Jurkat, Clone E6-1 (cell line): ENCODE measurements around the gene GABBR1.
A peak's percentile ranks its signal among the peaks of the same experiment; 100 is the strongest.

Experiments used
- DNase-seq: peaks from one replicate; pipeline ENCODE4 v3.0.0-alpha.2; 2011; ENCODE audit warnings: low read depth, low spot score
- H3K4me3 ChIP-seq: 2 replicates; pipeline ENCODE4 v1.5.1; 2011; ENCODE audit warnings: mild to moderate bottlenecking, low read length, control low read depth, moderate library complexity

Gene GABBR1

DNA sequence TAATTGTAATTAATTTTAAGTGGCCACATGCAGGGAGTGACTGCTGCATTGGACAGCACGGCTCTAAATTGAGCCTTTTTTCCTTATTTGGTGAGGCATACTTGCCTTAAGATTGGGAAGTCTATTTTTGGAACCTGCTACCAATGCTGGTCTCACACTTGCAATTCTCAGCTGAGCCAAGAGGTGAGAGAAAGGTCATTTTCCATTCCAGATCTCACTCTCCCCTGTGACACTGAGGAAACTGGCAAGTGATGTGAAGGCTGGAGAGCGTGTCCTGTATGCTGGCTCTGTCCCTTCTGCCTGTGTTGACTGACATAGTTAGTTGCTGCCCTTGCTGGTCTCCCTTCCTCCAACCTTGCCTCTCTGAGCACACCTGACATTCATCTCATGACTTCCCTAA is 23.2 kb upstream of the GABBR1 start:
- H3K4me3 ChIP-seq = no peak overlapping the region
- no peak for DNase-seq

DNA sequence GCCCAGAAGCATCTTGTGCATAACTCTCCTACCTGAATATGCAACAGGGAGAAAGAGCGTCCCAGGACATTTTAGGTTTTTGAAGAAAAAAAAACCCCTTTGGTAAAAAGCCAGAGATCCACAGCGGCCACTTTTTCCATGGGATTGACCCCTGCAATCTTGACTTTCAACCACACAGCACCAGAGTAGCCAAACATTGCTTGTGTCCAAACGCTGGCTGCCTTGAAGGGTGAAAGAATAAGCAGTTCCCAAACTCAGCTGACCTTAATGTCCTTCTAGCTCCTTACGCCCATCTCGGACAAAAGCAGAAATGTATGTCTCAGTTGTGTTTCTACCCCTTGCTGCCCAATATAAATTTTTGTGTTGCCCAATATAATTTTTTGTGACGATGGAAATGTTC is 22.7 kb upstream of the GABBR1 start:
- no peak overlapping the region for H3K4me3 ChIP-seq
- no peak for DNase-seq

DNA sequence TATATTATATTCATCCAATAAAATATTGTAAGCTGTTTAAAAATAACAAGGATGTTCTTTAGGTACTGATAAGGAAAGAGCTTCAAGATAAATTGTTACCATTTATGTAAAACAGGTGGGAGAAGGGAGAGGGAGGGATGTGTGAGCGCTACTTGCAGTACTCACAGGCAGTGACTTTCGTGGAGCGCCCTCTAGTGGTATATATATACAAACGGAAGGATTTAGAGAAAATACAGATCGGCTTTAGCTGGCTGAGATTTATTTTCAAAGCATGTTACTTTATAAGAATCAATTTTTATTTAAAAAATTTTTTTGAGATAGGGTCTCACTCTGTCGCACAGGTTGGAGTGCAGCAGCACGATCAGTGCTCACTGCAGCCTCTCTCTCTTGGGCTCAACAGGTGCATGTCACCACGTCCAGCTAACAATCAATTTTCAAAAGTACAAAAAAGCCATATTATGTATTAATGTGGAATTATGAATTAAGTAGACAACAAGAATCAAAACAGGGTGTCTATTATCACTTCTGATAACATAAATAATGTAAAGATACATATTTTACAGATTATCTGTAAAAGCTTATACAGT is 20.6 kb upstream of the GABBR1 start:
- no peak overlapping the region for H3K4me3 ChIP-seq
- DNase-seq = peak; percentile 78

DNA sequence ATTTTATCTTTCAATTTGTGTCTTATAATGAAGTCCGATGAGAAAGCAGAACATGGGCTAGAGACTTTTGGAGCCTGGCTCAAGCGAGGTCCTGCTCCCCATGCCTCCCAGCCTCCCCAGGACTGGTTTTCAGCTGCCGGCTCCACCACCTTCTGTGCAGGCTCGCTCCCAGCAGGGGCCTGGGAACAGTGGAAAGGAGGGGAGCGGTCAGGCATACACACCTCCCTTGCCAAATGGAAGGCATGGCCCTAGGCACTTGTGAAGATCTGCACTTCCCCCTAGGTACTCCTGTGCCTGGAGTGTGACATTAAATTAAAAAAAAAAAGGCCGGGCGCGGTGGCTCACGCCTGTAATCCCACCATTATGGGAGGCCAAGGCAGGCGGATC is 19.2 kb upstream of the GABBR1 start:
- H3K4me3 ChIP-seq = no peak overlapping the region
- DNase-seq = no peak

DNA sequence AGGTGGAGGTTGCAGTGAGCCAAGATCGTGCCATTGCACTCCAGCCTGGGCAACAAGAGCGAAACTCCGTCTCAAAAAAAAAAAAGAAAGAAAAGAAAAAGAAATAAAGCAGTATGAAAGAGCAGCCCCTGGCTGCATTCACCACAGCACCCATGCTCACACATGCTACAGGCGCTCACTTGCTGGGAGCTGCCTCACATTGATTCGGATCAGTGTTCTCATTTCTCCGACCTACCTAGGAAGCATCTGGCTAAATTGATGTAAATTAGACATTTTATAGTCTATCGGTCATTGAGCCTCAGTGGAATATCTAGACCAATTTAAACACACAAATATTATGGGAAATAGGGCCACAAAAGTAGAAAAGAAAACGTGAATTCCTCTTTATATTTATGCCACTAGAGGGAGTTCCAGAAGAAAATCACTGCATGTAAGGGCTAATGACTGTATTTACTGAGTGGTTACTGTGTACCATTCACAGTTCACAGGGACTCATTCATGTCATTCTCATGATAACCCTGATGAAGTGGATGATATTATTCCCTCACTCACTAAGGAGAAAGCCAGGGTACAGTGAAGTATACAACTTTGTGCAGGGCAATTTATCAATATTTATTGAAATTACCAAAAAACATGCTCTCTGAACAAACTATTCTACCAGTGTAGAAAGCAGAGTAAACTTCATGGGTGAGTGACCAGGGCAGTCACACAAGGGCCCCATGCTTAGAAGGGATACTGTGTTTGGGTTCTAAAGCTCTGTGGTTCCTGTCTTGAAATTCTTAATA is 18.6 kb upstream of the GABBR1 start:
- H3K4me3 ChIP-seq = no peak overlapping the region
- peak; percentile 42 for DNase-seq

DNA sequence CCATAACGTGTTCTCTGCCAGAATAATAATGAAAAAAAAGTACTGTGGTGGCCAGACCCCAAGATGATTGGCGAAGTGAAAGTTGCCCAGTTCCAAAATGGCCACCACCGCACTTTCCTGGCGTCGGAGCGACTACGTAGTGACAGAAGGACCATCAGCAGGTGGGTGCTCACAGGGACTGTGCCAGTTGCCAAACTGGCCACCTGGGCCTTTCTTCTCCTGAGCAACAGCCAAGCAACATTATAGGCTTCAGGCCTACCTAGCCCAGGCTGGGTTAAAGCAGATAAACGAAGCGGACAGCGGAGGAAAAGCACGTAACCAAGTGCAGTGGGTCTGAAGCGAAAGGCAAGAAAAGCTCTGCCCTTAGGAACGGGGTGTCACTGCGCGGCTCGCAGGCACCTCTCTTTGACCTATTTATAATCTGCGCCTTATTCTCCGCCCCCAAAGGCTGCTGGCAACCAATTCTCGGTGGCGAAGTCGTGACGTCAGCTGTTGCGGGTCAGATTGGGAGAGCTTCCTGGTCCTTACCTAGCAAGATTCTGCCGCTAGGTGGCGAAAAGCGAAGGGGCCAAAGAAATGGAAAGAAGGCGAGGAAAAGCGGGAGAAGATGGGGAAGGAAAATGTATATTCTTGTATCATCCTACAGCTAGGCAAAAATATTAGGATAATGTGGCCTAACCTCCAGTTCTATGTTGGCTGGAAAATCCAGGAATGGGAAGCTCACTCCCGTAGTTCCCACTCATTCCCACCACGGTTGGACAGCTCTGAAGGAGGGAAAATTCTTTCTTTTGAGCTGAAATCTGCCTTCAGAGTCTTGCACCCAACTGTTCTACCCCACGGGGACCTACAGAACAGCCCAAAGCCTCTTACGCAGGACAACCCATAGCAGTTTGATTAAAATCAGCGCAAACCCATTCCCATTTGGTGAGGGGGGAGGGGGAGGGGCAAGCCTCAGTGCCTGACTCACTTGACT is 17.0 kb upstream of the GABBR1 start:
- H3K4me3 ChIP-seq = peak overlapping the region; percentile 71
- DNase-seq = peak; percentile 96

DNA sequence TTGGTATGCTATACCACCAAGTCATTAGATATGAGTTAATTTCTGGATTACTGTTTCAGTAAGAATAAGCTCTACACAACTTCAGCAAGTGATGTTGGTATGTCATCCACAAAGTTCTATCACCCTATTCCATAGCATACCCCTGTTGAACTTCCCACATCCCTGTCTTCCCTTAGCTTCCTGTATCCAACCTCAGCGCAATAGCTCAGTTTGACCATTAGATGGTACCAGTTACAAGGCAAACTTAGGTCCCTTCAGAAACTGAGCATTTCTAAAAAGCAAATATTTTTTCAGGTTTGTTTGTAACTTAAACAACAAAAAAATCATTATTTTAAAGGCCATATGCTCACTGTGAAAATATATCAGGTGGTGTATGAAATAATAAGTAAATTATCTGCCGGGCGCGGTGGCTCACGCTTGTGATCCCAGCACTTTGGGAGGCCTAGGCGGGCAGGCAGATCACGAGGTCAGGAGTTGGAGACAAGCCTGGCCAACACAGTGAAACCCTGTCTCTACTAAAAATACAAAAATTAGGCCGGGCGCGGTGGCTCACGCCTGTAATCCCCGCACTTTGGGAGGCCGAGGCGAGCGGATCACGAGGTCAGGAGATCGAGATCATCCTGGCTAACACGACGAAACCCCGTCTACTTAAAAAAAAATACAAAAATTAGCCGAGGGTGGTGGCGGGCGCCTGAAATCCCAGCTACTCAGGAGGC is 15.1 kb upstream of the GABBR1 start:
- no peak for DNase-seq

DNA sequence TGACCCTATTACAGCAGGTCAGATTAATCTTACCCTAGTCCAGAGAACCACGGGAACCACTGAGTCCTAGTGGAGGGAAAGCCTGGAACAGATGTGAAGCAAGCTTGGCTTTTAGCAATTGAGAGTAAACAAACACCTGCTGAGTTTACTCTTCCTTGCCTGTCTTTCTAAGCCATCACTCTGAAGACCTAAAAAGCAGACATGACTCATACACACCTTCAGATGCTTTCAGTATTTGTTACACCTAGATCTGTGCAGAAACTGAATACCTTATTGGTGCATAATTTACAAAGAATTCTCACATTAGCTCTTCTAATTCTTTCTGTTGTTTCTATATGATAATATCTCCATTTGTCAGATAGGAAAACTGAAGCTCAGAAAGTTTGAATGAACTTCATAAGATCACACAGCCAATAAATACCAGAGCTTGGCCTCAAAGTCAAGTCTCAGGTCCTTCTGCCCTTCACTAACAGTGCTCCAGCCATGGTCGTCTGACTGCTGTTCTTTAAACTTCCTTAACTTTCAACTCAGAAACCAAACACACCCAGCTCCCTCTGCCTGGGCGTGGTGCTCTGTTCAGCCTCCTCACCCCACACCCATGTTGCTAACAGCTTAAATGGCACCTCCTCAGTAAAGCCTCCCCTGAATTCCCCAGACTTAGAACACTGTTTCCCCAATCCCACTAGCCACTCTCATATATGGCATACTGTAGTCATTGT is 8.6 kb upstream of the GABBR1 start:
- DNase-seq = no peak
- no peak overlapping the region for H3K4me3 ChIP-seq

More for the DNA sequence above, 15.1 kb upstream of the GABBR1 start:
- H3K4me3 ChIP-seq = no peak overlapping the region

DNA sequence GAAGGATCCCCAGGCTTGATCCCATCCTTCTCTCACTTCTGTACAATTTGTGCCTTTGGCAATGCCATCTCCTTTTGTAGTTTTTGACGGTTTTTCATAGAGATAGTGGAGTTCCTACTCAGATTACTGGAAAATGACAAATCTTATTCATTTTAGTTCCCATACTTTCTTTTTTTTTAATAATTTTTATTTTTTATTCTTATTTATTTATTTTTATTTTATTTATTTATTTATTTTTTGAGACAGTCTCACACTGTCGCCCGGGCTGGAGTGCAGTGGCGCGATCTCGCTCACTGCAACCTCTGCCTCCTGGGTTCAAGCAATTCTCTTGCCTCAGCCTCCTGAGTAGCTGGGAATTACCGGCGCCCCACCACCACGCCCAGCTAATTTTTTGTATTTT is 4.3 kb upstream of the GABBR1 start:
- DNase-seq = no peak

DNA sequence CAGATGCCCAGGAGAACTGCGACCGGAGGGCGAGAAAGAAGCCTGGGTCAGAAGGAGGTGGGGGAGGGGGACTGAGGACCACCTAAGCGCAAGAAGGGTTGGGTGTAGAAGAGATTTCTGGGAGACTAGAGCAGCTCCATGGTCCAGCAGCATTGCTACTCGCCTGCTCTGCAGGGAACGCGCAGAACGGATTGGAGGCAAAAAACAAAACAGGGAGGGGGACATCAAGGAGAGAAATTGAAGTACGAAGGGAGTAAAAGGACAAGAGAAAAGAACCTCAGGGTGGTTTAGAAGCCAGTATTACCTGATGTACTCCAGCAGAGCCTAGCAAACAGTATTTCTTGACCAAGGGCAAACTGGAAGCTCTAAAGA is 537 bp upstream of the GABBR1 start:
- H3K4me3 ChIP-seq = peak overlapping the region; percentile 59

More for the DNA sequence above, 4.3 kb upstream of the GABBR1 start:
- H3K4me3 ChIP-seq = no peak overlapping the region

DNA sequence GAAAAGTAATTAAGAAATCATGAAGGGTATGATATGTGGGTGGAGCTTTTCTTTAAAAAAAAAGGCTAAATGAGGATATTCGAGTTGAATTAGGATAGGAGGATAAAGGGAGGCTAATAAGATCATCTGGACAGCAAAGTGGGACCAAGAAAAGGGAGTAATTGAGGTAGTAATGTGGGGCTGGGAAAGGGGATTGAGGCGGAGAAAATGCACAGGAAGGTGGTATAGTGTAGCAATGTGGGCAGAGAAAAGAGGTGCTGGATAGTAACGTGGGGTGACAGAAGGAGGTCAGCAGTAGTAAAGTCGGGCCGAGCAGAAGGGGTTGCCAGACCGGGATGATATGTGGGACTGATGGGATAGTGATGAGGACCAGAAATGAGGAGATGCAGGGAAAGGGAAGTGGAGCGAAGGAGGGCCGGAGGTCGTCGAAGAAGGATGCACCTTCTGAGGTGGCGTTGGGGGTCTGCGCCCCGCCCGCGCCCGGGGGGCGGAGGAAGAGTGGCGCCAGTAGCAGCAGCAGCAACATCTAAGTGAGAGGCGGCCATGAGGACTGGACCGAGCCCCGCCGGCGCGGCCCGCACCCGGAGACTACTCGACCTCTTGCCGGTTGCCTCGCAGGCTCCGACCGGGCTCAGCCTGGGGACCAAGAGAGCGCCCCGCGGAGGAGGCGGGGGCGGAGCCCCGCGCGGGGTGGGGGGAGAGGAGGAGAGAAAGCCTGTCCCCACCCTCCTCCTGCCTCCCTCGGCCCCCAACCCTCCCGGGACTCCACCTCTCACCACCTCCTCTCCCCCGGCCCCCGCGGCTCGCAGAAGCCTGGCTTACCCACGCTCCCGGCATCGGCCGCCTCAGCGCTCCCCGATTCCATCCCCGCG is 887 bp downstream of the GABBR1 start:
- peak overlapping the region; percentile 59 for H3K4me3 ChIP-seq
- no peak for DNase-seq

More for the DNA sequence above, 537 bp upstream of the GABBR1 start:
- DNase-seq = no peak

DNA sequence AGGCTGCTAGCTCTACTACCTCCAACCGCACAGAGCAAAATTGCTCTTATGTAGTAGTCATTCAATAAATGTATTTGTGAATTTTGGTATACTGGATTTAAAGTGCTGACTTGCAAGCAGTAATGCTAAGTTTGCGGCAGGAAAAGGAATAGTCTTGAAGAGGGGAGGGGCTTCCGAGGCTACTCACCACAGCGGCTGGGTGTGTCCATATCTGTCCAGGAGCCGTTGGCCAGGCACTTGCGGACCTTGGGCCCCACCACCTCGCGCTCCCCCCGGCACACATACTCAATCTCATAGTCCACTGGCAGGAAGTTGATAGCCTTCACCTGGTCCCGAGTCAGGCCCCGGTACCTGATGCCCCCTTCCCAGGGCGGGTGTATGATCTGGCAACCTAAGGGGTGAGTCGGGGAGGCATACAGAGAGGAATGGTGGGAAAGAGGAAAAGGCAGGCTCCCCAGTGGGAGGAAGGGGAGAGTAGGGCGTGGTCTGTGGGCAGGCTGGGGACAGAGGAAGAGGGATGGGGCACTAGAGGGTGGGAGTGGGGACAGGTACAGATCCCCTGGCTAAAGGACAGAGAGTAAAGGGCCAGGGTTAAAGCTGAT is 1.7 kb downstream of the GABBR1 start:
- no peak overlapping the region for H3K4me3 ChIP-seq
- no peak for DNase-seq

DNA sequence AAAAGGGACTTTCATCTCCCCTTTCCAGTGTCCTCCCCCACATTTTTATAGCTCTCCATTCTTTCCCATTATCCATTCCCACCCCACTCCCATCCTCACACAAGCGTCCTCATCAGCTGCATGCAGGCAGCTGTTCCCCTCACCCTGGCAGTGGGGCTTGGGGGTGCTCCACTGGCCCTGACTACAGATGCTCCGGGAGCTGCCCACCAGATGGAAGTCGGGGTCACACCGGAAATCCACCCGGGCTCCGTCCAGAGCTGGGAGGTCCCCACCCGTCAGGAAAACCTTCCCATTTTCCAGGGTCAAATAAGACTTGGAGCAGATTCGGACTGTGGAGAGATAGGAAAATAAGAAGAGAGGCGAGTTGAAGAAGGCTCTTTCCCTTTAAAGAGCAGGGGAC is 2.7 kb downstream of the GABBR1 start:
- H3K4me3 ChIP-seq = no peak overlapping the region
- DNase-seq = no peak

DNA sequence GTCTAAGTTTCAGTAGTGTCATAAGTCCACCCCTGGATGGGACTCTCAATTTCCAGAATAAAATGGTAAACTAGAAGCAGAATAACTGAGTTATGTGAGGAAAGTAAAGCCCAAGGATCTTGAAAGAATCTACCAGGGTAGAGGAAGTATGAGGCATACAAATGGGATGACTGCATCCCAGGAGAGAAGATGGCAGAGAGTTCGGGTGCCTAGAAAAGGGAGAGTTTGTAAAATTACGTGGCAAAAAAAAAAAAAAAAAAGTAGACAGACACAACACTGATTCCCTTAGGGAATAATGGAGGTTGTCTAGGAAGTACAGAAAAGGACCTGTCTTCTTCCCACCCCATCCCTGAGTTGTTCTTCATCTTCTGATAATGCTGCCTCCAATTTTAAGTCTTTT is 3.4 kb downstream of the GABBR1 start:
- DNase-seq = no peak

DNA sequence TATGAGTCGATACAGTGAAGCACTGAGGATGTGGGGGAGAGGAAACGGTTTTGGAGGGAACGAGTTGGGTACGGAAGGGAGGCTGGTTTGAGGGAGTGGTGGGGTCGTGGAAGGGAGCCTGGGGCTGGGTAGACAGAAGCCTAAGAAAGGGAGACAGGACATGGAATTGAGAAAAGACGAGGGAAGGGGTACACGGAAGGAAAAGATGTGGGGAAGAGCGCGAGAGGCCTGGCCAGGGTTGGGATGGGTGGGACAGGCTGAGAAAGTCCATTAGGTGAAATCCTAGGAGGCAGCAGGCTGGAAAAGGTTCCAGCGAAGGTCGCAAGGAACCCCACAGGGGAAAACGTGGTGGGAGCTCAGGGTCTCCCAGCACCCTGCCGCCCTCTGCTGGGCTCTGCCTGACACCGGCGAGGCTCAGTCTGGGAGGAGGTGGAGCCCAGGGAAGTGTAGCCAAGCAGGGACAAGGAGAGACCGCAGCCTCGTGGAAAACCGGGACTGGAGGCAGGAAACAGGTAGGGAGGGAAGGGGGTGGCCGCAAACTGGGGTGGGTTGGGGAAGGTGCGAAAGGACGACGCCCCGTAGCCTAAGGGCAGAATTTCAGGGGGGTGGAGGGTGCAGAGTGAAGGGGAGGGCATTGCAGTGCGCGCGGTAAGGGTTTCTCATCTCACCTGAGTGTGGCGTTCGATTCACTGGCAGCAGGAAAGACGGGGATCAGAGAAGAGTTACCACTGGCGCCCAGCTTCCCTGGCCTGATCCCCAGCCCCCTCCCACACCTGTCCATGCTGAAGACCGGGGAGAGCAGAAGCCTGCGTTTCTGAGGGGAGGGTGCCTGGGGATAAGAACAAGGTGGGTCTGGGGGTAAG is 4.3 kb downstream of the GABBR1 start:
- no peak for DNase-seq
- H3K4me3 ChIP-seq = peak overlapping the region; percentile 79

More for the DNA sequence above, 3.4 kb downstream of the GABBR1 start:
- no peak overlapping the region for H3K4me3 ChIP-seq

DNA sequence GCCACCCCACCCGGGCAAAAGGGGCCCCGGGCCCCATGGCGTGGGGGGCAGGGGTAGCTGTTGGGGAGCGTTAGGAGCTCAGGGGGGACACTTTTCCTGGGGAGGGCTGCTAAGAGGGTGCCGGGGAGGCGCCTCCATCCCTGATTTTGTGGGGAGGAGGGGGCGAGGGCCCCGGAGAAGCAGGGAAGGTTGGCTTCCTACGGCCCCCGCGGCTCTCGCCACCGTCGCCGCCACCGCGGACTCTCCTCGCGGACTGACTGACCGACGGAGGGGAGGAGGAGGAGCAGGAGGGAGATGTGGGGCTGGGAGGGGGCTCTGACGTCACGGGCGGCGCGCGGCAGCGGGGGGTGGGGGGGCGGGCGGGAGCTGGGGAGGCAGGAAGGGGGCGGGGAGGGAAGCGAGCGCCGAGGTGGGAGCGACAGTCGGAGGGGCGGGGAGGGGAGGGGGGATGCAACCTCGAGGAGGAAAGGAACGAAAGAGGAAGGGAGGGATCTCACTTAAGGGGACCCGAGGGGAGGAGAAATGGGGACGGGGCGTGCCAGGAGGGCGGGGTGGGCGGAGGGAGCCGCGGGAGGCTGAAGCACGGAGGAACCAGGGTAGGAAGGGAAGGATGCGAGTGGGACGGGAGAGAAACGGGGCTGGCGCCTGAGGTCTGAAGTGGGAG is 5.1 kb downstream of the GABBR1 start:
- peak overlapping the region; percentile 79 for H3K4me3 ChIP-seq

More for the DNA sequence above, 5.1 kb downstream of the GABBR1 start:
- DNase-seq = peak; percentile 76
